NCI-H128 (cell line): ENCODE measurements around the gene FOXF1.

Experiments
- DNase-seq: peaks from one replicate; lab custom pipeline; 2025; ENCODE audit not compliant: unreplicated experiment; lab: John Stamatoyannopoulos, UW

FOXF1 gene

GRCh38 chr16:86492267-86492960 lies 17.9 kb upstream of the FOXF1 start:
- DNase-seq, result no peak

GRCh38 chr16:86492961-86493629 lies 17.2 kb upstream of the FOXF1 start:
- DNase-seq, result no peak

GRCh38 chr16:86494039-86494564 lies 16.2 kb upstream of the FOXF1 start:
- no peak for DNase-seq

- no peak for DNase-seq
Measured at GRCh38 chr16:86494565-86495356, 15.6 kb upstream of the FOXF1 start.

- no peak for DNase-seq
Measured at GRCh38 chr16:86495357-86495701, 15.0 kb upstream of the FOXF1 start.

- no peak for DNase-seq
Measured at GRCh38 chr16:86495756-86496261, 14.5 kb upstream of the FOXF1 start.

GRCh38 chr16:86496262-86496928 lies 13.9 kb upstream of the FOXF1 start:
- DNase-seq, result no peak

GRCh38 chr16:86496929-86497461 lies 13.3 kb upstream of the FOXF1 start:
- DNase-seq, result no peak

- no peak for DNase-seq
Measured at GRCh38 chr16:86497551-86498021, 12.7 kb upstream of the FOXF1 start.

GRCh38 chr16:86498155-86498670 lies 12.1 kb upstream of the FOXF1 start:
- no peak for DNase-seq

- no peak for DNase-seq
Measured at GRCh38 chr16:86498671-86499439, 11.5 kb upstream of the FOXF1 start.

GRCh38 chr16:86499440-86499786 lies 10.9 kb upstream of the FOXF1 start:
- DNase-seq, result no peak

- no peak for DNase-seq
Measured at GRCh38 chr16:86499889-86500707, 10.2 kb upstream of the FOXF1 start.

- DNase-seq, result no peak
Measured at GRCh38 chr16:86500708-86501510, 9.4 kb upstream of the FOXF1 start.

GRCh38 chr16:86501989-86502855 lies 8.1 kb upstream of the FOXF1 start:
- DNase-seq, result no peak

- no peak for DNase-seq
Measured at GRCh38 chr16:86502856-86503748, 7.2 kb upstream of the FOXF1 start.
